ENCODE data around the gene TNFSF10.
"Not testable (repeated sequence)": the region's sequence is repeated elsewhere in the genome, so short reads cannot be mapped to it uniquely, and the experiment has no call there.

Gene TNFSF10

DNA sequence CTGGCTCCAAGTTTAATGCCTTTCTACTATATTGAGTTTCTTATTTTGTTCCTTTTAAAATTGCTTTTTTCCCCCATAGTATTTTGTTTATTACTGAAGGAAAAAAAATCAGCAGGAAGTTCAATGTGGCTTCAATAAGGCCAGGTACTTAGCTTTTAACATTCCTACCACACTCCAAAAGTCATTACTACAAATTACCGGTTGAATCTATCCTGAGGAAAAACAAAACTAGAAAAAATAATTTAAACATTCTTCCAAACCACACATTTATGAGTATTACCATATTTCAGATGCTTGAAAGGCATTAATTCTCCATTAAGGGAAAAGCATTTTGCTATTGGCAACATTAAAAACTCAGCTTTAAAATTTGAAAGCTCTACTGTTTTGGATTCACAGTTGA lies 20.2 kb upstream of the TNFSF10 start:
- no peak for DNase-seq

- no peak for DNase-seq
Observed at GRCh38 chr3:172542999-172543398, 19.8 kb upstream of the TNFSF10 start.

- no peak for DNase-seq
Observed at GRCh38 chr3:172541945-172542488, 18.8 kb upstream of the TNFSF10 start.

DNA sequence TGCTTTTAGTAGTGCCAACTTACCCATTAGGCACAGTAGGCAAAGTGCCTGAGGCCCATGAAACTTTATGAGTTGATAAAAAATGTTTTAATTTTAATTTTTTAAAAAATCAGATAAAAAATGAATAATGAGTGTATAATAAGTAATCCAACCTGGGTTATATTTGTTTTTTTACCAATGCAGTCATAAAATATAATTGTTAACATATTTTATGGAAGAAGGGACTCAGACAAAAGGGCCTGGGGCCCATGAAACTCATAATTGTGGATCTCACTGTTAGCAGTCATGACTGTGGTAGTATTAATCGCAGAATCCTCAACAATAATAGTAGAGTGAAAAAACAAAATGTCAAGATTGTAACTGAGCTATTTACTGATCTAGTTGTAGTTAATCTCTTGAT lies 16.8 kb upstream of the TNFSF10 start:
- no peak for DNase-seq

- no peak for DNase-seq
Observed at GRCh38 chr3:172539273-172539672, 16.0 kb upstream of the TNFSF10 start.

- DNase-seq, result no peak
Observed at GRCh38 chr3:172538368-172539151, 15.3 kb upstream of the TNFSF10 start.

GRCh38 chr3:172537507-172538158 lies 14.4 kb upstream of the TNFSF10 start:
- DNase-seq, result no peak

DNA sequence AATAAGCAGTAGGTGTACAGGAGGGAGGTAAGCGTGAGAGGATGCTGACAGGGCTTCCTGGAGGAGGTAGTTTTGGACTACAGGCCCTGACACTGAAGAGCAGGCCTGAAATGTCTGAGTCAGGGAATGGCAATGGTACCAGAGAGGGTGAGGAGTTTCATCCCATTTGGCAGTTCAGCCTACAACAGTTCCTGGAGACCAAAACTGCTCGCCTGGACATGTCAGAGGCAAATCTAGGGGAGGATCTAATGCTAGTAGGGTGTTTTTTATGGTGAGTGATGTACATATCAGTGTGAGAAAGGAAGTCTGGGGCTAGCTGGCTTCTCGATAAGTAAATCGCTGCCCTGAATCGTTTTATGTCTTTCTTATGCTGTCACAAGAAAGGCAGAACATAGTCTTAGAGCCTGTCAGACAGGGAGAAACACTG lies 13.8 kb upstream of the TNFSF10 start:
- DNase-seq, result no peak

GRCh38 chr3:172536505-172536904 lies 13.3 kb upstream of the TNFSF10 start:
- DNase-seq, result no peak

DNA sequence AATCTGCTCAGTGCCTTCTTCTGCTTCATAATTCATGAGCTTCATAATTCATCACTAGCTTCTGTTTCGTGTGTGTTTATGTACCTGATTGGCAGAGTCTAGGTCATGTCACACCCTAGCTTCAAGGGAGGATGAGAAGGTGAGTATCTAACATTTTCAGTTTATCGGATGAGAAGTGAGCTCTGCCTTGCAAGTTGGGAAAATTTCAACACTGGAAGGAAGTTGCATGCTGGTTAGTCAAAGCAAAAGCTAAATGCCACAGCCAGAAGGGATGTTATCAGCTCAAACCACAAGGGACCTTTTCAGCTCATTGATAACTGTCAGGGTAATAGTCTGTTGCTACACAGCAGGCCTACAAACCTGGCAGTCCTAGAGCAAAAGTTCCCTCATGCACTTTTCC lies 7.3 kb upstream of the TNFSF10 start:
- no peak for DNase-seq

- no peak for DNase-seq
Observed at GRCh38 chr3:172530101-172530561, 6.9 kb upstream of the TNFSF10 start.

DNA sequence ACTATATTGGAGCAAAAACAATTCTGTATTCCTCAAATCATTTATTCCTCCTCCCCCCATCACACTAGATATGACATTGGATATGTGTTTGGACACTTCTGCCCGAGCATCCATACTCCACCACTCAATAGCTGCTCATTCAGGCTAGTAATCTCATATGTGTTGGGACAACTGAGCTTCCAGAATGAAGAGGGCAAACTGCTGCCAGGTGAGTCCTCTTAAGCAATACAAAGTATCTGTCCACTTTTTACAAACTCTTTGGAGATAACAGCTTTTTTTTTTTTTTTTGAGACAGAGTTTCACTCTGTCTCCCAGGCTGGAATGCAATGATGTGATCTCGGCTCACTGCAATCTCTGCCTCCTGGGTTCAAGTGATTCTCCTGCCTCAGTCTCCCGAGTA lies 5.4 kb upstream of the TNFSF10 start:
- DNase-seq, result no peak

DNA sequence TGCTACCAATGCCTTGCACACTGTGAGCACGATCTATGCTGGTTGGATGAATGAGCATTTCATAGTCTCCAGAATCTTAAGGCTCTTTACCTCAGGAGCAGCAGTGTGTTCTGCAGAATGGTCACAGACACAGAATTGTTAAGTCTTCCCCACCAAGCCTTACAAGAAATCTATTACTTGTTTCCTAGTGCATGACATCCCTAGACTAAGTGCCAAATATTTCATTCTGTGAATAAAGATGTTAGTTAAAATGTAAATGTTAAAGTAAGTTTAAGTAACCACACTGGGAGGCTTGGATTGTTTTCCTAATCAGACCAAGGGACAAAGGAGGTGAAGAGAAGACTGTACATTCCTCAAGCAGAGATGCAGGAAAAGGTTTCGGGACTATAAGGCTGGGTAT lies 4.1 kb upstream of the TNFSF10 start:
- no peak for DNase-seq

DNA sequence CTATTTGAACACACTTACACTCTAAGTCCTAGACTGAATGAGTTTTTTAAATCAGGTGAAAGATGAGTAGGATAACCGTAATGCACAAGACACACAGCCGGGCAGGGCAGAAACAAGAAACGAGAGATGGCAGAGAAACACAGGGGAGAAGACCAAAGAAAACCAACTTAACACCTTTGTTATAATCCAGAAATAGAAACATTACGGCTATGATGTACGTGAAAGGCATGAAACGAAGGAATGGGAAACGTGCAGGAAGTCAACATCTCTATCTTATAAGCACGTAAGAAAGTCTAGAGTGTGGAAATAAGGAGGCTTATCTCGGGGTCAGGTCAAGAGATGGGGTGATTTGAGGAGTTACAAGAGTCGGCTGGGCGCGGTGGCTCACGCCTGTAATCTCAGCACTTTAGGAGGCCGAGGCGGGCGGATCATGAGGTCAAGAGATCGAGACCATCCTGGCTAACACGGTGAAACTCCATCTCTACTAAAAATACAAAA lies 1.9 kb upstream of the TNFSF10 start:
- no peak for DNase-seq

GRCh38 chr3:172524611-172525010 lies 1.4 kb upstream of the TNFSF10 start:
- DNase-seq, result no peak

DNA sequence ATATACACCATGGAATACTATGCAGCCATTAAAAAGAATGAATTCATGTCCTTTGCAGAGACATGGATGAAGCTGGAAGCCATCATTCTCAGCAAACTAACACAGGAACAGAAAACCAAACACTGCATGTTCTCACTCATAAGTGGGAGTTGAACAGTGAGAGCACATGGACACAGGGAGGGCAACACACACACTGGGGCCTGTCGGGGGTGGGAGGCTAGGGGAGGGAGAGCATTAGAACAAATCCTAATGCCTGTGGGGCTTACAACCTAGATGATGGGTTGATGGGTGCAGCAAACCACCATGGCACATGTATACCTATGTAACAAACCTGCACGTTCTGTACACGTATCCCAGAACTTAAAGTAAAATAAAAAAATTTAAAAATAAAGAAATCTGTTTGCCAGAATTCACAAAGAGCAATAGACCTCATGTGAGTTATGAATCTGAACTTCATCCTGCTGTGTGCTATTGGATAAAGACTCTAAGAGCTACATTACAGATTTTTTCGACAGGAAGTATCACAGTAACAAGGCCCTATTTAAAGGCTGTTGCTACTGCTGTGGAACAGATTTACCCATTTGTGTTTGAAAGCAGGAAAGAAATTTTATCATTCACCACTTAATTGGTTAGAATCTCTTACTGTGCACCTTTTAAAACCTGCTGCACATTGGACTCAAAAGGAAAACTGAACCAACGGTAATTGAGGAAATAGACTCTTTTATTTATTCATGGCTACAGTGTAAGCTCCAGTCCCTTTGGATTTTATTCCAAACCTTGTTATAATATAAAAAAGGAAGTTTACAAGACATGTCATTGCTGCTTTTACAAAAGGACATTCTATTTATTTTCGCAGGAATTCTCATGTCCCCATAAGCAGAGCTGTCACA lies 1.1 kb downstream of the TNFSF10 start:
- DNase-seq, result not testable (repeated sequence)

GRCh38 chr3:172520301-172520831 lies 2.9 kb downstream of the TNFSF10 start:
- DNase-seq, result no peak

DNA sequence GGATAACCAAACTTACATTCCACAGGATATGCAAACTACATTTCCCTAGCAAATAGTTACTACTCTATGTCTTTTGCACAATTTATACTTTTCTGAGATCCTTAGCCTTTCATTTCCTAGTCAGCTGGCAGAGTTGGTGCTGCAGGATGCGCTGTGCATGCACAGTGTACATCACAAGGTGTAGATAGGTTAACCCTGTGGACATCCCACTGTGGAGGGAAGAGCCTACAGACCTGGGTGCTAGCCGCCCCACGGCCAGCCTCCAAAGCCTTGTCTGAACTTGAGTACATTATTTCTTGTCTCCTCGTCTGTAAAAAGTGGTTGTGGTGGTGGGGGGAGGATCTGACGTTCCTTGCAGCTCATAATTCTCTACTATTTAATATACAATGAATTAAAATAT lies 3.5 kb downstream of the TNFSF10 start:
- no peak for DNase-seq

GRCh38 chr3:172518929-172519640 lies 4.1 kb downstream of the TNFSF10 start:
- no peak for DNase-seq

DNA sequence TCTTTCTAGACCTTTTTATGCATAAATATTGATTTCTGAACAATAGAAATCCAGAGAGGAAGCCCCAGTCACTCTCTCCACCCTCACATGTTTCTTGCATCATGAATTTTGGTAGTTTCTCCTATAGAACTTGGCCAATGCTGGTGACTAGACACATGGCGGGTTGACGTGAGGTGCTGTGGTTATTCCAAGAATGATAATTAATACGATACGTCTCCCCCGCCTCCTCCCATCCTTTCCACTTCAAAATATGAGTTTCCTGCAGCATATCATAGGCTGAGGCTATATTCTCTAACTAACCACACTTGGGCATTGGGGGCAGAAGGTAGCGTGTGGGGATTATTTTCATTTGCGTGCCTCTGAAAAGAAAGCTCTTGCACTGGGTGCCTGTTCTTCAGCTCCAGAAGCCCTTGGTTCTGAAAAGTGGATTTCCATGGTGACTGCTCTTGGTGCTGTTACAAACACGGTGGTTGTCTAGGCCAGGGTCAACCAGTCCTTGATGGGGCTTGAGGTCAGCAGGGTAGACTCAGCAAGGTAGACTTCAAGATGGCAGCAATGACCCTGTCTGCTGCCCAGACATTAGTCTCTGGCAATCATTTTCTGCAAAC lies 5.3 kb downstream of the TNFSF10 start:
- DNase-seq, result no peak

Data from activated CD8-positive, alpha-beta memory T cell treated with anti-CD3 and anti-CD28 coated beads for 24 hours (primary cell).